HG02973 (cell line): Measurements from ENCODE around the gene DAND5.
"Not testable (repeated sequence)": the region's sequence is repeated elsewhere in the genome, so short reads cannot be mapped to it uniquely, and the experiment has no call there.

ENCODE experiments used
- ATAC-seq: cut with Tn5 transposase; IDR thresholded peaks from one replicate; pipeline ENCODE4 v1.9.1; 2021; ENCODE audit warnings: moderate library complexity; ENCODE audit not compliant: unreplicated experiment

DAND5 gene

GRCh38 chr19:12965017-12965811, 4.2 kb upstream of the DAND5 start:
- no peak for ATAC-seq

- no peak for ATAC-seq
These were observed 3.6 kb upstream of the DAND5 start for GRCh38 chr19:12965812-12966135.

GRCh38 chr19:12967907-12968306, 1.5 kb upstream of the DAND5 start:
- no peak for ATAC-seq

GRCh38 chr19:12970070-12970820, 869 bp downstream of the DAND5 start:
- no peak for ATAC-seq

GRCh38 chr19:12973236-12973635, 3.9 kb downstream of the DAND5 start:
- ATAC-seq: no peak

GRCh38 chr19:12974301-12975220, 5.2 kb downstream of the DAND5 start:
- no peak for ATAC-seq

- ATAC-seq: no peak
These were observed 5.9 kb downstream of the DAND5 start for GRCh38 chr19:12975221-12975741.

- not testable (repeated sequence) for ATAC-seq
These were observed 6.7 kb downstream of the DAND5 start for GRCh38 chr19:12976109-12976508.

- ATAC-seq: no peak
These were observed 10.6 kb downstream of the DAND5 start for GRCh38 chr19:12979974-12980373.

- no peak for ATAC-seq
These were observed 13.3 kb downstream of the DAND5 start for GRCh38 chr19:12982648-12983047.

- no peak for ATAC-seq
These were observed 13.7 kb downstream of the DAND5 start for GRCh38 chr19:12983091-12983490.

GRCh38 chr19:12983542-12984142, 14.3 kb downstream of the DAND5 start:
- no peak for ATAC-seq

GRCh38 chr19:12984143-12984627, 14.8 kb downstream of the DAND5 start:
- no peak for ATAC-seq

- no peak for ATAC-seq
These were observed 15.3 kb downstream of the DAND5 start for GRCh38 chr19:12984683-12985048.

- ATAC-seq: no peak
These were observed 15.8 kb downstream of the DAND5 start for GRCh38 chr19:12985049-12985776.

- ATAC-seq: no peak
These were observed 17.4 kb downstream of the DAND5 start for GRCh38 chr19:12986726-12987125.

GRCh38 chr19:12987190-12987589, 17.8 kb downstream of the DAND5 start:
- ATAC-seq: no peak

GRCh38 chr19:12987781-12988180, 18.4 kb downstream of the DAND5 start:
- ATAC-seq: no peak

- ATAC-seq: no peak
These were observed 21.1 kb downstream of the DAND5 start for GRCh38 chr19:12990431-12990830.

- ATAC-seq: no peak
These were observed 21.5 kb downstream of the DAND5 start for GRCh38 chr19:12990853-12991252.
